K562 (cell line): ENCODE measurements around the gene HIVEP3. TPM values are rescaled to one million over a fixed set of nuclear protein-coding genes. Genes with fewer than 3 reads are reported as not detected.

ENCODE experiments used
- ATAC-seq: fragments of 200-7000 bp; cut with Tn5 transposase; 3 replicates; pipeline ENCODE4 v1.9.1; 2020; ENCODE audit warnings: moderate library complexity
- BruUV-seq: library from RNA; stranded (reverse); fragments of 400-500 nt; replicated peaks from 2 replicates; lab custom pipeline; 2021; lab: Mats Ljungman, UMichigan
- CTCF ChIA-PET: fragments of 300-600 bp; formaldehyde crosslinking; extraction: SDS; loops from one replicate; lab custom pipeline; 2021; ENCODE audit warnings: low intra/inter-chr PET ratio; lab: Yijun Ruan, JAX
- POLR2A ChIA-PET: fragments of 300-600, 350-650 bp; sonication (Branson Sonifier 250); formaldehyde crosslinking; extraction: SDS; loops from one replicate; lab custom pipeline; 2021; ENCODE audit warnings: antibody characterized with exemption, inconsistent platforms; lab: Yijun Ruan, JAX
- DNase-seq, 4 experiments: peaks; one replicate each; pipeline versions ENCODE4 v3.0.0 to v3.0.0-alpha.2; 2011 to 2018; ENCODE audit warnings: low spot score in 3 of 4, mixed read lengths in 3 of 4; ENCODE audit errors: extremely low read depth in 1 of 4
- FAIRE-seq: peaks from 2 replicates; lab custom pipeline; 2011; peaks lifted over from hg19 to GRCh38; lab: Jason Lieb, UNC
- H2AFZ ChIP-seq: 2 replicates; pipeline ENCODE4 v1.6.0; 2011; ENCODE audit warnings: low read depth, low read length, control low read depth, inconsistent platforms
- H3K27ac ChIP-seq: fragments of 200-600 bp; 3 replicates; pipeline ENCODE4 v1.8.0; 2011; ENCODE audit warnings: low read depth, mild to moderate bottlenecking, control low read depth, inconsistent platforms, low read length, moderate library complexity, mixed read lengths; ENCODE audit errors: extremely low read depth
- H3K27me3 ChIP-seq, 2 experiments: fragments of 300-600 bp in 1 of 2; 2 replicates in 1 of 2; 3 replicates in 1 of 2; pipeline versions ENCODE4 v1.6.0 to v1.8.0; 2011; ENCODE audit warnings: inconsistent platforms in 2 of 2, low read length in 2 of 2, mild to moderate bottlenecking in 1 of 2, mixed read lengths in 1 of 2, moderate library complexity in 1 of 2; ENCODE audit not compliant: control insufficient read depth in 2 of 2, insufficient read depth in 2 of 2
- H3K36me3 ChIP-seq: fragments of 300-600 bp; 3 replicates; pipeline ENCODE4 v1.8.0; 2011; ENCODE audit warnings: mild to moderate bottlenecking, low read length, inconsistent platforms; ENCODE audit not compliant: control insufficient read depth, insufficient read depth
- H3K4me1 ChIP-seq, 2 experiments: fragments of 200-600 bp in 1 of 2; replicated peaks in 1 of 2; 2 replicates in 1 of 2; 3 replicates in 1 of 2; pipeline versions ENCODE4 v1.5.1 to v1.8.0; 2011; ENCODE audit warnings: inconsistent platforms in 2 of 2, low read length in 2 of 2, mild to moderate bottlenecking in 1 of 2, mixed read lengths in 1 of 2, moderate library complexity in 1 of 2; ENCODE audit not compliant: control insufficient read depth in 2 of 2, insufficient read depth in 2 of 2
- H3K4me2 ChIP-seq: 2 replicates; pipeline ENCODE4 v1.6.1; 2011; ENCODE audit warnings: low read length, control low read depth, inconsistent platforms, mixed read lengths; ENCODE audit not compliant: insufficient read depth
- H3K4me3 ChIP-seq: fragments of 200-600 bp; sonication (generic), shearing (Covaris generic); 2 replicates; pipeline ENCODE4 v1.5.1; 2016; ENCODE audit warnings: control low read depth, inconsistent platforms
- H3K79me2 ChIP-seq: fragments of 200-600 bp; 3 replicates; pipeline ENCODE4 v1.8.0; 2011; ENCODE audit warnings: low read length, inconsistent platforms; ENCODE audit not compliant: control insufficient read depth, insufficient read depth
- H3K9ac ChIP-seq, 2 experiments: 2 replicates each; pipeline versions ENCODE4 v1.6.0 to v1.6.1; 2011; ENCODE audit warnings: low read depth in 2 of 2, low read length in 2 of 2, control low read depth in 1 of 2, inconsistent platforms in 1 of 2, mild to moderate bottlenecking in 1 of 2, mixed read lengths in 1 of 2; ENCODE audit not compliant: insufficient read depth in 1 of 2
- H3K9me1 ChIP-seq: one replicate; pipeline ENCODE4 v1.6.0; 2011; ENCODE audit warnings: inconsistent platforms, mild to moderate bottlenecking, low read length, moderate library complexity; ENCODE audit not compliant: control insufficient read depth, insufficient read depth
- H3K9me3 ChIP-seq: replicated peaks from 2 replicates; pipeline ENCODE4 v1.5.1; 2011; ENCODE audit warnings: low read depth, low read length, inconsistent platforms; ENCODE audit not compliant: control insufficient read depth, insufficient read depth
- H4K20me1 ChIP-seq: replicated peaks from 2 replicates; pipeline ENCODE4 v1.6.1; 2011; ENCODE audit warnings: low read length, inconsistent platforms, mixed read lengths; ENCODE audit not compliant: control insufficient read depth, insufficient read depth
- DDX20 ChIP-seq: fragments of 450-650 bp; IDR thresholded peaks from 2 replicates; pipeline ENCODE4 v1.6.1; 2016; ENCODE audit warnings: missing genetic modification characterization, low read depth, mild to moderate bottlenecking, missing compliant biosample characterization, moderate library complexity
- NCOA6 ChIP-seq: fragments of 450-650 bp; IDR thresholded peaks from 2 replicates; pipeline ENCODE4 v1.6.1; 2017; ENCODE audit warnings: mild to moderate bottlenecking
- SLC30A9 ChIP-seq: fragments of 250-450 bp; sonication (Bioruptor Pico); IDR thresholded peaks from 2 replicates; pipeline ENCODE4 v1.8.0; 2022; ENCODE audit warnings: mild to moderate bottlenecking, moderate library complexity
- TAF1 ChIP-seq: IDR thresholded peaks from 2 replicates; pipeline ENCODE4 v1.6.1; 2011; ENCODE audit warnings: mild to moderate bottlenecking, low read length, moderate library complexity; ENCODE audit not compliant: insufficient read depth, control insufficient read depth, severe bottlenecking; ENCODE audit errors: extremely low read depth
- ZNF133 ChIP-seq: fragments of 250-450 bp; sonication (Bioruptor Pico); IDR thresholded peaks from 2 replicates; pipeline ENCODE4 v1.4.0; 2020; ENCODE audit warnings: mild to moderate bottlenecking
- ZNF146 ChIP-seq: IDR thresholded peaks from one replicate; pipeline ENCODE4 v1.6.1; 2018; ENCODE audit warnings: missing compliant biosample characterization; ENCODE audit not compliant: unreplicated experiment
- ZNF408 ChIP-seq: fragments of 250-450 bp; sonication (Bioruptor Pico); IDR thresholded peaks from 2 replicates; pipeline ENCODE4 v1.4.0; 2020; ENCODE audit warnings: low read depth, mild to moderate bottlenecking, moderate library complexity
- ZNF561 ChIP-seq: fragments of 450-650 bp; formaldehyde crosslinking; conservative IDR thresholded peaks from 2 replicates; pipeline ENCODE4 v1.4.0; 2020; ENCODE audit warnings: mild to moderate bottlenecking, moderate library complexity
- WGBS: fragments of 100-300 bp; shearing (Covaris generic); methylation state at CpG from one replicate; pipeline ENCODE4 v1.1.6; 2016; ENCODE audit warnings: low coverage, mixed read lengths; ENCODE audit not compliant: insufficient coverage; ENCODE audit errors: missing lambda C conversion rate; 5-methylcytosine and 5-hydroxymethylcytosine counted together
- in situ Hi-C: fragments of 300-500 bp; cut with MboI; formaldehyde crosslinking; loops from 4 replicates; pipeline ENCODE4 v1.15.0; 2018; ENCODE audit warnings: inconsistent platforms, mixed read lengths
- intact Hi-C: fragments of 100-400 bp; cut with micrococcal nuclease; formaldehyde crosslinking; loops from 2 replicates; pipeline ENCODE4 v1.14.2; 2022
- polyA plus RNA-seq, 8 experiments: library from polyadenylated mRNA; depleted of rRNA in 4 of 8; stranded (reverse) in 5 of 8; unstranded in 3 of 8; fragments of >200 nt; fragmentation: Nextera tagmentation in 2 of 8; fragmentation: Illumina TruSeq in 1 of 8; extraction: Ambion mirVana in 2 of 8; extraction: Trizol in 1 of 8; gene quantifications; 2 replicates each; pipeline versions ENCODE4 v1.2.1 to v1.2.3, GENCODE V29; 2011 to 2014; ENCODE audit warnings: inconsistent platforms in 1 of 8, missing spikeins in 1 of 8
- total RNA-seq, 7 experiments: library from RNA; depleted of rRNA in 6 of 7; stranded (reverse); fragments of >200 nt in 6 of 7; fragmentation: Illumina TruSeq in 2 of 7; extraction: Trizol in 2 of 7; gene quantifications; 2 replicates each; pipeline versions ENCODE4 v1.2.1 to v1.2.3, GENCODE V29; 2011 to 2021; ENCODE audit warnings: low replicate concordance in 1 of 7
- TF ChIP-seq, protein P1 (sequence below): fragments of 250-450 bp; sonication (Bioruptor Pico); IDR thresholded peaks from 2 replicates; pipeline ENCODE4 v1.4.0; 2020

HIVEP3 gene
- total and polyA plus RNA-seq, 9 of the 15 experiments (the other 6 are each of a cell fraction or from before 2014, with no cell fraction given), result 0.09 to 0.58 (median 0.34) TPM; not detected in 1

DNA sequence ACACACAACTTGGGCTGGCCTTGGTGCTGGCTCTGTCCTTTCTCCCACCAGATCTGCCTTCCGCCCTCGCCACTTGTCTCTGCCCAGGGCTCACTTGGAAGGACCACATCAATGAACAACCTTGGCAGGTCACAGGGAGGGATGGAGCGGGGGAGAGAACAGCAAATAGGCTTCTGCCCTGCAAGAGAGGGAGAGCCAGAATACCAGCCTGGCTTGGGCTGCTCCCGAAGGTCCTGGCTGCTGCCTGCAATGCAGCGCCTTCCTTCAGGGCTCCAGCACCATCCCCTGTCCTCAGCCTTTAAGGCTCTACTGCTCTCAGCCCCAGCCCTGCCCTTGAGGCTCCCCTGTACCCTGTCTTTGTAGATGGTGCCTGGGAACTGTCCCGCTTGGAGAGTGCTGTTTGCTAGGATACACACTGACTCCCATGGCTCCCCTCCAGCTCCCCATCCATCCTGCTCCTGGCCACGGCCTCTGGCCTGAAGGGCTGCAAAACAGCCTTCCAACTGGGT lies 43.8 kb downstream of the HIVEP3 start:
- POLR2A ChIA-PET, result interaction anchor here (0.6 to 0.8 kb wide), 2 partner anchors 21 to 95 kb away, joined by 3 read pairs; no protein-coding TSS in a partner anchor
- H3K4me2 ChIP-seq, result no peak overlapping the region
- ATAC-seq (peak; percentile 70), DNase-seq (no peak), FAIRE-seq (no peak)
- BruUV-seq, result no TSS peak
- H3K9ac ChIP-seq, result no peak overlapping the region; a peak in 1 of 4 replicates
- H3K9me1 ChIP-seq, result no peaks in the 10 kb centered on the region
- WGBS, result 11% methylated on average over 7 of the region's 7 CpGs
- intact Hi-C loops (no loop called here), in situ Hi-C loops (no loop called here)
- no peak for TF ChIP-seq ZNF146
- no peak for TF ChIP-seq TAF1
- TF ChIP-seq NCOA6, result no peak
- TF ChIP-seq SLC30A9 (CRISPR knock-in tag), result no peak
- TF ChIP-seq, protein P1, sequence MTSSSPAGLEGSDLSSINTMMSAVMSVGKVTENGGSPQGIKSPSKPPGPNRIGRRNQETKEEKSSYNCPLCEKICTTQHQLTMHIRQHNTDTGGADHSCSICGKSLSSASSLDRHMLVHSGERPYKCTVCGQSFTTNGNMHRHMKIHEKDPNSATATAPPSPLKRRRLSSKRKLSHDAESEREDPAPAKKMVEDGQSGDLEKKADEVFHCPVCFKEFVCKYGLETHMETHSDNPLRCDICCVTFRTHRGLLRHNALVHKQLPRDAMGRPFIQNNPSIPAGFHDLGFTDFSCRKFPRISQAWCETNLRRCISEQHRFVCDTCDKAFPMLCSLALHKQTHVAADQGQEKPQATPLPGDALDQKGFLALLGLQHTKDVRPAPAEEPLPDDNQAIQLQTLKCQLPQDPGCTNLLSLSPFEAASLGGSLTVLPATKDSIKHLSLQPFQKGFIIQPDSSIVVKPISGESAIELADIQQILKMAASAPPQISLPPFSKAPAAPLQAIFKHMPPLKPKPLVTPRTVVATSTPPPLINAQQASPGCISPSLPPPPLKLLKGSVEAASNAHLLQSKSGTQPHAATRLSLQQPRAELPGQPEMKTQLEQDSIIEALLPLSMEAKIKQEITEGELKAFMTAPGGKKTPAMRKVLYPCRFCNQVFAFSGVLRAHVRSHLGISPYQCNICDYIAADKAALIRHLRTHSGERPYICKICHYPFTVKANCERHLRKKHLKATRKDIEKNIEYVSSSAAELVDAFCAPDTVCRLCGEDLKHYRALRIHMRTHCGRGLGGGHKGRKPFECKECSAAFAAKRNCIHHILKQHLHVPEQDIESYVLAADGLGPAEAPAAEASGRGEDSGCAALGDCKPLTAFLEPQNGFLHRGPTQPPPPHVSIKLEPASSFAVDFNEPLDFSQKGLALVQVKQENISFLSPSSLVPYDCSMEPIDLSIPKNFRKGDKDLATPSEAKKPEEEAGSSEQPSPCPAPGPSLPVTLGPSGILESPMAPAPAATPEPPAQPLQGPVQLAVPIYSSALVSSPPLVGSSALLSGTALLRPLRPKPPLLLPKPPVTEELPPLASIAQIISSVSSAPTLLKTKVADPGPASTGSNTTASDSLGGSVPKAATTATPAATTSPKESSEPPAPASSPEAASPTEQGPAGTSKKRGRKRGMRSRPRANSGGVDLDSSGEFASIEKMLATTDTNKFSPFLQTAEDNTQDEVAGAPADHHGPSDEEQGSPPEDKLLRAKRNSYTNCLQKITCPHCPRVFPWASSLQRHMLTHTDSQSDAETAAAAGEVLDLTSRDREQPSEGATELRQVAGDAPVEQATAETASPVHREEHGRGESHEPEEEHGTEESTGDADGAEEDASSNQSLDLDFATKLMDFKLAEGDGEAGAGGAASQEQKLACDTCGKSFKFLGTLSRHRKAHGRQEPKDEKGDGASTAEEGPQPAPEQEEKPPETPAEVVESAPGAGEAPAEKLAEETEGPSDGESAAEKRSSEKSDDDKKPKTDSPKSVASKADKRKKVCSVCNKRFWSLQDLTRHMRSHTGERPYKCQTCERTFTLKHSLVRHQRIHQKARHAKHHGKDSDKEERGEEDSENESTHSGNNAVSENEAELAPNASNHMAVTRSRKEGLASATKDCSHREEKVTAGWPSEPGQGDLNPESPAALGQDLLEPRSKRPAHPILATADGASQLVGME (CRISPR knock-in tag), result no peak
- no peak for TF ChIP-seq DDX20 (tag)
- TF ChIP-seq ZNF133, result no peak
- no peak for TF ChIP-seq ZNF561 (CRISPR knock-in tag)
- TF ChIP-seq ZNF408 (CRISPR knock-in tag), result no peak
- H4K20me1 ChIP-seq, result no peaks in the 10 kb centered on the region
- no peaks in the 10 kb centered on the region for H3K9me3 ChIP-seq
- CTCF ChIA-PET, result no interaction called here
- no peak overlapping the region for H2AFZ ChIP-seq
- H3K36me3 ChIP-seq, result no peaks in the 10 kb centered on the region
- no peaks in the 10 kb centered on the region for H3K79me2 ChIP-seq
- H3K27me3 ChIP-seq, result peaks cover 10 to 26% of the 10 kb centered on the region in 2 experiments; a peak in 3 of 5 replicates
- H3K27ac ChIP-seq, result no peak overlapping the region
- no peak overlapping the region for H3K4me3 ChIP-seq
- H3K4me1 ChIP-seq, result no peaks in the 10 kb centered on the region; a peak in 1 of 5 replicates
